ENCODE measurements around the gene PIP4K2A.

- no peak for TF ChIP-seq POLR2A (IDR thresholded peaks at IDR 0.05)
- no peak for TF ChIP-seq CTCF (IDR thresholded peaks at IDR 0.05)
These were observed 41.3 kb downstream of the PIP4K2A start for GRCh38 chr10:22673091-22673392.

Measured in body of pancreas (tissue), 4 donors.